NCI-H187 treated with DMSO at 0.1 percent for 48 hours (cell line): Measurements from ENCODE around the gene EME2.

Experiments
- DNase-seq: peaks from one replicate; lab custom pipeline; 2025; lab: John Stamatoyannopoulos, UW

EME2 gene

DNA sequence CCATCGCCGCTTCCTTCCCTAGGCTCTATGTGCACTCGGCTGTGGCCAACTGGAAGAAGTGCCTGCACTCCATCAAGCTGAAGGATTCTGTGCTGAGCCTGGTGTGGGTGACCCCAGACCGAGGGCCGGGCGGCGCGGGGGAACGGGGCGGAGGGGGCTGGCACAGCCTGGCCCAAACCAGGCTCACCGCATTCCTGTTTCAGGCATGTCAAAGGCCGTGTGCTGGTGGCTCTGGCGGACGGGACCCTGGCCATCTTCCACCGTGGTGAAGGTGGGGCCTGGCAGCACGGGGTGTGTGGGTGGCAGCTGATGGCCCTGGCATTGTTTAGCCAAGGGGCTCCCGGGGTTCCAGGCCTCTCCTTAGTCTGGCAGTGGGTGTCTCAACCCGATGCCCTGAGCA is 5.9 kb upstream of the EME2 start:
- no peak for DNase-seq

- no peak for DNase-seq
These were observed 5.3 kb upstream of the EME2 start for GRCh38 chr16:1767116-1767994.

- DNase-seq, result no peak
These were observed 4.4 kb upstream of the EME2 start for GRCh38 chr16:1768061-1768766.

- no peak for DNase-seq
These were observed 3.7 kb upstream of the EME2 start for GRCh38 chr16:1768767-1769401.

DNA sequence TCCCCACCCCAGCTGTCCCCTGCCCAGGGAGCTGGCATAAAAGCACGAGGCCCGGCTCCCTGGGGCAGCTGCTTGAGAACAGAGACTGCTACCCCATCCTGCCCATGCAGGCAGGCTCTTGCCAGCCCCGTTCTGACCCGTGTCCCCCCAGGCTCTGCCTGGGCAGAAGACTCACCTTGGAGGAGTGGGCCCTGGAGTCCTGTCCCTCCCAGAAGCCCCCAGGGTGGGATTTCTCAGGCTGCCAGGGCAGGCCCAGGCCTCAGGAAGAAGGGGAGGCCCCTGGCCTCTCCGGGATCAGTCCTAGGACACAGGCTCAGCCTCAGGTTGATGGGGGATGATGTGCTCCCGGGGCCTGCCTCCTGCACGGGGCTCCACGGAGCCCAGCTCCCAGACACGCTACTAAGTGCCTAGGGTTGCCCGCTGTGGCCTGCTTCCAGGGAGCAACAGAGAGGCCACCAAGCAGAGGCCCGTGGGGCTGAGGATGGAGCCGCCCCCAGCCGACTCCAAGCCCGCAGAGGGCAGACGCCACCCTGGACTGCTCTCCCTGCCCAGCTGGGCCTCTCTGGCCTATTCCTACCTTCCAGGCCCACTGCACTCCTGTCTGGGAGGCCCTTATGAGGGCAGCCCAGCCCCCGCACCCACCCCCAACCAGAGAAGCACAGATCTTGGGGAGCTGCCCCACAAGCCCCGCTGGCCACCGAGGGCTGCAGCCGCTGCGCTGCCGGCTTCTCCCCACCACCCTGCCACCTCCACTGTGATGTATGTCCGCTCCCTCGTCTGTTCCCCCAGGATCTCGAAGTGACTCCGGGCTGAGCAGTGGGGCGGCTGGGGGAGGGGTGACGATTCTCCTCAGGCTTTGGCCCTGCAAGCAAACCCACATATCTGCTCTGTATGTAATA is 3.0 kb upstream of the EME2 start:
- no peak for DNase-seq

GRCh38 chr16:1770328-1771187 is 2.1 kb upstream of the EME2 start:
- DNase-seq, result peak; percentile 85

DNA sequence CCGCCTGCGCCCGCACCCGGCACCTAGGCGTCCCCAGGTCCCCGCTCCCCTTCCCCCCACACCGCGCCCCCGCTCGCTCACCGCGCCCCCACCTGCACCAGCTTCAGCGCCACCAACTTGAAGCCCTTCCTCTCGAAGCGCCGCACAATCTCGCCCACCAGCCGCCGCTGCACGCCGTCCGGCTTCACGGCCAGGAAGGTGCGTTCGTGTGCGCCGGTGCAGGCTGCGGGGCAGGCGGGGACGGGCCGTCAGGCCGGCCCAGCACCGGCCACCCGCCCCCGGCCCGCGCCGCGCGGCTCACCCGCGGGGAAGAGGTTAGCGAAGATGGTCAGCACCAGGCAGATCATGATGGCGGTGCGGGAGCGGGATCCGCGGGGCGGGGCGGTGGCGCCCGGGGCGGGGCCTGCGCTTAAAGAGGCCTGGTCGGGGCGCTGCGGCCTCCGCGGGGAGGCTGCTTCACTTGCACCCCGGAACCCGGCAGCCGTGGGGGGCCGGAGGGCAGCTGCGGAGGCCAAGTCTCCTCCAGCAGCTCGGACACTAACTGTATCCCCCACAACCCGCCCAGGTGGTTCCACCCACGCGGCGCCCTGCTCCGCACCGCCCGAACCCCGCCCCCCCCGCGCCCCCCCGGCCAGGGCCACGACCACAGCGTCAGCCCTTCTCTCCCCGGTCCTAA is 1.3 kb upstream of the EME2 start, which contains the start of gene NME3:
Gene NME3, minus strand, starts transcription at position 356 of the 676 bp plus-strand sequence. Its CDS starts 9 bp downstream, at position 347.
- no peak for DNase-seq

DNA sequence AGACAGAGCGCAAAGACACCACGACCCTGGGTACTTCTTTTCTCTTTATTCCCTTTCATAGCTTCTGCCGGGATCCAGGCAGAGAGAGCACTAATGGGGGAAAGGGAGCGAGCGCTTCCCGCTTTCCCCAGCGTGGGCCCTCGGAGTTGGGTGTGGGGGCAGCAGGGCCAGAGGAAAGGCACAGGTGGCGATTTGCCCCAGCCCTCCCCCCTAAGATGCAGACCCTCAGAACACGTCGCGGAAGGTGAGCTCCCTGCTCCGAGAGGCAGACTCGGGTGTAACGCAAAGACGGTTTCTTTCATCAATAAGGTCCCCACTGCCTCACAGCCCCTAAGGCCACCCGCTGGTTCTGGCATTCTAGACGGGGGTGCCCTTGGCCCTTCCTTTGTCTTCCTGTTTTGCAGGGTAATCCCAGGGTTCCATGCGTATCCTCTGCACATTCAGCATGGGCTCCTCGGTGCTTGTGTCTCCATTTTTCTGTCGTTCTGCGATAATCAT is 697 bp upstream of the EME2 start:
- DNase-seq, result no peak

GRCh38 chr16:1772908-1773702 is 495 bp downstream of the EME2 start, which contains the start of gene MRPS34:
TSS of gene MRPS34 (minus strand) at chr16:1773134. CDS start at chr16:1773119, 15 bp downstream.
- DNase-seq, result peak; percentile 52

GRCh38 chr16:1773703-1774447 is 1.3 kb downstream of the EME2 start:
- no peak for DNase-seq

GRCh38 chr16:1774448-1774780 is 1.8 kb downstream of the EME2 start:
- DNase-seq, result no peak

GRCh38 chr16:1775006-1775845 is 2.6 kb downstream of the EME2 start:
- no peak for DNase-seq

DNA sequence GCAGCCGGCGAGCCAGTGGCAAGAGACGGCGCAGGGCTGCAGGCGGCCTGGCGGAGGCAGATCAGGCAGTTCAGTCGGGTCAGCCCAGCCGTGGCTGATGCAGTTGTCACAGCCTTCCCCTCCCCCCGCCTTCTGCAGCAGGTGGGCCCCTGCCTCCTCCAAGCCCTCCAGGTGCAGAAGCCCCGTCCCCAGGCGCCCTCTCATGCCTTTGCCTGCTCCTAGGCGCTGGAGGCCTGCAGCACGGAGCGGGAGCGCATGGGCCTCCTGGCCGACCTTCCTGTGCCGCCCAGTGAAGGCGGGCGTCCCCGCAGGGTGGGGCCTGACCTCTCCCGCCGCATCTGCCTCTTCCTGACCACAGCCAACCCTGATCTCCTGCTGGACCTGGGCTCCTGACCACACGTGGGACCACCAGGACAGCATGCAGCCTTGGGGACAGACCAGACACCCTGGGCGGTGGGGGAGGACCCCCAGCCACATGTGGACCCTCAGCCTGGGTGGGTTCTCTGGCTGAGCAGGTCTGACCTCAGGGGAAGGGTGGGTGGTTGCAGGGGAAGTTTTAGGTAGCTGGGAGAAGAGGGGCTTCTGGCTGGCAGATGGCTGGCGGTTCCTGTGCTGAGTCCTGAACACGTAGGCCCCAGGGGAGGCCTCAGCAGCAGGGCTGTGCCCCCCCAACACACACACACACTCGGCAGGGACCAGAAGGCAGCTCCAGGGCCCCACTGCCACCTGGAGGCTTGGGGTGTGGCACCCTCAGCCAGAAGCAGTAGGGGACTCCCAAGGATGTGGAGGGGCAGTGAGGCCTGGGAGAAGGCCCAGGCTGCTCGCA is 3.4 kb downstream of the EME2 start:
- no peak for DNase-seq

DNA sequence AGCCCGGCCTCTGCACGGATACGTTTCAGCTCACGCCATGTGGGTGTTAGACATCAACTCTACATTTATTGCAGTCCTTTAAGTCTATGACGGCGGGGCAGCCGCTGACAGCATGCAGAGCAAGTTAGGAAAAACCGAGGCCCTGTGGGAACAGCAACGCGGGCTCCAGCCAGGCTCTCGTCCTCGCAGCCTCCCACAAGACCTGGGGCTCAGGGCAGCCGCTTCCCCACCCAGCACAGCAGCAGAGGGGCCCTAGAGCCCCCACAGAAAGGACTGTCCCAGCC is 4.0 kb downstream of the EME2 start:
- DNase-seq, result no peak

DNA sequence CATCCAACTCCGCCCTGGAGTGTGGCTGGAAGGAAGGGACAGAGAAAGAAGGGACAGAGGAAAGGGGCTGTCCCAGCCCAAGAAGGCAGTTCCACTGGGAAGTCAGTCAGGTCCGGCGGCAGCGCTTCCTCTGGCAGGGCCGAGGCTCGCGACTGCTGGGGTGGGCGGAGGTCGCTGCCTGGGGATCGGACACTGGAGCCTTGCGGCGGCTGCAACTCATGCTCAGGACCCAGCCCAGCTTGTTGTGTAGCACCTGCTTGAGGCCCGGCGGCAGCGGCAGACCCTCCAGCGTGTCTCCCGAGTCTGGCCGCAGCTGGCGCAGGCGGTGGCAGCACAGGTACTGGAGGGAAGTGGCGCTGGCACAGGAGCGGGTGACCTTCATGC is 4.4 kb downstream of the EME2 start:
- no peak for DNase-seq

- DNase-seq, result no peak
These were observed 5.0 kb downstream of the EME2 start for GRCh38 chr16:1777375-1778199.
